ENCODE data around the gene SCO1.

Gene SCO1

GRCh38 chr17:10683853-10684252 lies 13.5 kb downstream of the SCO1 start:
- Histone ChIP-seq H4K91ac (ENCODE audit: low read depth, low read length, poor library complexity) (no peak overlapping the region), H3K9me3 (replicated peaks in 1 of 2; ENCODE audit: control insufficient read depth in 2 of 2, insufficient read depth in 1 of 2, low read depth in 1 of 2, low read length in 2 of 2) (no peaks in the 10 kb centered on the region)

GRCh38 chr17:10681866-10682446 lies 15.4 kb downstream of the SCO1 start:
- Histone ChIP-seq H3K4me1 (ENCODE audit: control insufficient read depth in 2 of 2, insufficient read depth in 1 of 2, low read depth in 1 of 2, low read length in 2 of 2) (no peaks in the 10 kb centered on the region), H3K4me3 (ENCODE audit: low read length in 2 of 2) (no peak overlapping the region), H3K79me1 (ENCODE audit: low read depth, low read length) (no peaks in the 10 kb centered on the region), H3K9ac (ENCODE audit: low read depth, low read length, poor library complexity) (no peak overlapping the region), H3K4me2 (ENCODE audit: insufficient read depth, low read length, poor library complexity, severe bottlenecking) (no peak overlapping the region), H3K23ac (ENCODE audit: low read depth, low read length, poor library complexity) (no peak overlapping the region), H2AK5ac (ENCODE audit: low read depth, low read length) (no peak overlapping the region), H3K27ac (replicated peaks; ENCODE audit: low read length) (no peak overlapping the region), H4K8ac (ENCODE audit: low read depth, low read length) (no peak overlapping the region), H2BK12ac (ENCODE audit: low read length) (no peak overlapping the region), H2BK15ac (ENCODE audit: low read length) (no peak overlapping the region), H2BK5ac (ENCODE audit: low read length) (no peak overlapping the region), H3K36me3 (replicated peaks in 1 of 2; ENCODE audit: control insufficient read depth in 2 of 2, insufficient read depth in 2 of 2, low read length in 2 of 2) (peaks cover 17 to 96% of the 10 kb centered on the region in 2 donors), H2AFZ (ENCODE audit: low read length) (no peak overlapping the region), H4K91ac (ENCODE audit: low read depth, low read length, poor library complexity) (no peak overlapping the region), H3K4ac (ENCODE audit: low read length) (no peak overlapping the region), H3K27me3 (ENCODE audit: control insufficient read depth in 3 of 3, insufficient read depth in 3 of 3, low read depth in 1 of 3, low read length in 3 of 3) (no peaks in the 10 kb centered on the region), H3K18ac (ENCODE audit: low read length) (no peak overlapping the region), H2BK120ac (ENCODE audit: low read depth, low read length) (no peak overlapping the region), H3K14ac (ENCODE audit: low read length) (no peak overlapping the region), H3K9me3 (replicated peaks in 1 of 2; ENCODE audit: control insufficient read depth in 2 of 2, insufficient read depth in 1 of 2, low read depth in 1 of 2, low read length in 2 of 2) (no peaks in the 10 kb centered on the region)
- WGBS, 2 donors (ENCODE audit: extremely low coverage in 2 of 2, insufficient read length in 2 of 2, insufficient replicate concordance in 1 of 2) = no CpG with 5 or more reads among the region's 7 CpGs
- DNase-seq (ENCODE audit: low spot score) = no peak

More at GRCh38 chr17:10683853-10684252, 13.5 kb downstream of the SCO1 start:
- no peak overlapping the region for H2AFZ ChIP-seq (ENCODE audit: low read length)
- H2BK5ac ChIP-seq (ENCODE audit: low read length) = no peak overlapping the region
- peaks cover 15 to 97% of the 10 kb centered on the region in 2 donors for H3K36me3 ChIP-seq (replicated peaks in 1 of 2; ENCODE audit: control insufficient read depth in 2 of 2, insufficient read depth in 2 of 2, low read length in 2 of 2)
- H3K4me3 ChIP-seq (ENCODE audit: low read length in 2 of 2) = no peak overlapping the region
- no peak overlapping the region for H2BK15ac ChIP-seq (ENCODE audit: low read length)
- WGBS, 2 donors (ENCODE audit: extremely low coverage in 2 of 2, insufficient read length in 2 of 2, insufficient replicate concordance in 1 of 2) = no CpG with 5 or more reads among the region's 2 CpGs
- no peak overlapping the region for H2AK5ac ChIP-seq (ENCODE audit: low read depth, low read length)
- H3K27me3 ChIP-seq (ENCODE audit: control insufficient read depth in 3 of 3, insufficient read depth in 3 of 3, low read depth in 1 of 3, low read length in 3 of 3) = no peaks in the 10 kb centered on the region
- H3K18ac ChIP-seq (ENCODE audit: low read length) = no peak overlapping the region
- no peaks in the 10 kb centered on the region for H3K79me1 ChIP-seq (ENCODE audit: low read depth, low read length)
- no peak overlapping the region for H2BK12ac ChIP-seq (ENCODE audit: low read length)
- H3K23ac ChIP-seq (ENCODE audit: low read depth, low read length, poor library complexity) = no peak overlapping the region
- no peak overlapping the region for H3K4ac ChIP-seq (ENCODE audit: low read length)
- no peak overlapping the region for H3K14ac ChIP-seq (ENCODE audit: low read length)
- no peak overlapping the region for H4K8ac ChIP-seq (ENCODE audit: low read depth, low read length)
- peak; percentile 9 for DNase-seq (ENCODE audit: low spot score)
- no peaks in the 10 kb centered on the region for H3K4me1 ChIP-seq (ENCODE audit: control insufficient read depth in 2 of 2, insufficient read depth in 1 of 2, low read depth in 1 of 2, low read length in 2 of 2)
- no peak overlapping the region for H3K9ac ChIP-seq (ENCODE audit: low read depth, low read length, poor library complexity)
- H2BK120ac ChIP-seq (ENCODE audit: low read depth, low read length) = no peak overlapping the region
- no peak overlapping the region for H3K4me2 ChIP-seq (ENCODE audit: insufficient read depth, low read length, poor library complexity, severe bottlenecking)
- no peak overlapping the region for H3K27ac ChIP-seq (replicated peaks; ENCODE audit: low read length)

DNA sequence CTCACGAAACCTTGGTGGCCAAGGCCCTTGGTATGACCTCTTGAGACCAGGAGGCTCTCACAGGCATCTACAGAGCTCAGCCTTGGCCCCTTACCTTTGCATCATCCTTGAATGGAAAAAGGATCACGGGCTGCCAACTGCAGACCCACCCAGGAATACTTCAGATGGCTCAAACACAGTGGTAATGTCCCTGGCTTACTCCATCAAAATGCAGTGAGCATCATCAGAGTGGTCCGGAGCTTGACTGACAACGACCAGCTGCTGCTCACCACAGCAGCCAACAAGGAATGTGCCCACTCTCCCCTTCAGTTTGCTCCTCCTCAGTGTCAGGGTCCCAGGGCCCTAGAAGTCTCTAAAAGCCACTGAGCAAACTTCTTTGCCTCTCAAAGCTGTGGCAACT lies 22.6 kb downstream of the SCO1 start:
- no peak overlapping the region for H4K91ac ChIP-seq (ENCODE audit: low read depth, low read length, poor library complexity)
- H3K27me3 ChIP-seq (ENCODE audit: control insufficient read depth in 3 of 3, insufficient read depth in 3 of 3, low read depth in 1 of 3, low read length in 3 of 3) = no peaks in the 10 kb centered on the region
- H3K79me1 ChIP-seq (ENCODE audit: low read depth, low read length) = peaks cover 3% of the 10 kb centered on the region
- H2BK15ac ChIP-seq (ENCODE audit: low read length) = peak overlapping the region; percentile 43
- no peaks in the 10 kb centered on the region for H3K4me1 ChIP-seq (ENCODE audit: control insufficient read depth in 2 of 2, insufficient read depth in 1 of 2, low read depth in 1 of 2, low read length in 2 of 2)
- no peak overlapping the region for H3K18ac ChIP-seq (ENCODE audit: low read length)
- no peak overlapping the region for H2BK120ac ChIP-seq (ENCODE audit: low read depth, low read length)
- no peak overlapping the region for H2AFZ ChIP-seq (ENCODE audit: low read length)
- peaks cover 13 to 52% of the 10 kb centered on the region in 2 donors for H3K36me3 ChIP-seq (replicated peaks in 1 of 2; ENCODE audit: control insufficient read depth in 2 of 2, insufficient read depth in 2 of 2, low read length in 2 of 2)
- H3K23ac ChIP-seq (ENCODE audit: low read depth, low read length, poor library complexity) = peak overlapping the region; percentile 80
- no peak overlapping the region for H3K14ac ChIP-seq (ENCODE audit: low read length)
- no peak overlapping the region for H3K4me2 ChIP-seq (ENCODE audit: insufficient read depth, low read length, poor library complexity, severe bottlenecking)
- H3K27ac ChIP-seq (replicated peaks; ENCODE audit: low read length) = no peak overlapping the region
- H3K4ac ChIP-seq (ENCODE audit: low read length) = no peak overlapping the region
- no peak overlapping the region for H4K8ac ChIP-seq (ENCODE audit: low read depth, low read length)
- no peak overlapping the region for H3K4me3 ChIP-seq (ENCODE audit: low read length in 2 of 2)
- H3K9me3 ChIP-seq (replicated peaks in 1 of 2; ENCODE audit: control insufficient read depth in 2 of 2, insufficient read depth in 1 of 2, low read depth in 1 of 2, low read length in 2 of 2) = peaks cover 0 to 3% of the 10 kb centered on the region in 2 donors
- H3K9ac ChIP-seq (ENCODE audit: low read depth, low read length, poor library complexity) = no peak overlapping the region
- H2AK5ac ChIP-seq (ENCODE audit: low read depth, low read length) = no peak overlapping the region
- no CpG with 5 or more reads among the region's 4 CpGs for WGBS, 2 donors (ENCODE audit: extremely low coverage in 2 of 2, insufficient read length in 2 of 2, insufficient replicate concordance in 1 of 2)
- peak overlapping the region; percentile 13 for H2BK5ac ChIP-seq (ENCODE audit: low read length)
- no peak overlapping the region for H2BK12ac ChIP-seq (ENCODE audit: low read length)
- no peak for DNase-seq (ENCODE audit: low spot score)

DNA sequence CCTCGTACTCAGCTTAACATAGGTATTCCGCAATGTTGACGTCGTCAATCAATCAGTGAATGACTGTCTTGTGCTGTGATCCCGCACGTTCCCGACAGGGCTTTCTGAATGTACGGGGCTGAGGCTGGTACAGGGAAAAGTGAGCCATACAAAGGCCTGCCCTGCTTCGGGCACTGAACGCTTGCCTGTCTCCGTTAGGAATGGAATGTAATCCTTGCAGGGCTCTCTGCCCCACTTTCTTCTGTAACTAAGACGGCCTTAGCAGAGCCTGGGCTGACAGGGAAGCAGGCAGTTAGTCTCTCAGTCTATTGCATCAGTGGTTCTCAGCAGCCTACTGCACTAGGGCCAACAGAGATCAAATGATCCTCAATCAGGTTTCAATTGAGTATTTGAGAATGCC lies 24.0 kb downstream of the SCO1 start:
- Histone ChIP-seq H4K91ac (ENCODE audit: low read depth, low read length, poor library complexity) (no peak overlapping the region), H3K18ac (ENCODE audit: low read length) (no peak overlapping the region), H3K27me3 (ENCODE audit: control insufficient read depth in 3 of 3, insufficient read depth in 3 of 3, low read depth in 1 of 3, low read length in 3 of 3) (no peaks in the 10 kb centered on the region), H3K9ac (ENCODE audit: low read depth, low read length, poor library complexity) (peak overlapping the region; percentile 60), H2BK15ac (ENCODE audit: low read length) (no peak overlapping the region), H3K9me3 (replicated peaks in 1 of 2; ENCODE audit: control insufficient read depth in 2 of 2, insufficient read depth in 1 of 2, low read depth in 1 of 2, low read length in 2 of 2) (peaks cover 0 to 3% of the 10 kb centered on the region in 2 donors), H2AK5ac (ENCODE audit: low read depth, low read length) (no peak overlapping the region), H3K23ac (ENCODE audit: low read depth, low read length, poor library complexity) (no peak overlapping the region), H3K36me3 (replicated peaks in 1 of 2; ENCODE audit: control insufficient read depth in 2 of 2, insufficient read depth in 2 of 2, low read length in 2 of 2) (peaks cover 13 to 38% of the 10 kb centered on the region in 2 donors), H2BK12ac (ENCODE audit: low read length) (no peak overlapping the region), H3K4me1 (ENCODE audit: control insufficient read depth in 2 of 2, insufficient read depth in 1 of 2, low read depth in 1 of 2, low read length in 2 of 2) (no peaks in the 10 kb centered on the region), H2BK5ac (ENCODE audit: low read length) (no peak overlapping the region), H3K4me3 (ENCODE audit: low read length in 2 of 2) (no peak overlapping the region), H2AFZ (ENCODE audit: low read length) (no peak overlapping the region), H2BK120ac (ENCODE audit: low read depth, low read length) (no peak overlapping the region), H3K79me1 (ENCODE audit: low read depth, low read length) (peaks cover 3% of the 10 kb centered on the region), H3K14ac (ENCODE audit: low read length) (no peak overlapping the region), H4K8ac (ENCODE audit: low read depth, low read length) (no peak overlapping the region), H3K27ac (replicated peaks; ENCODE audit: low read length) (peak overlapping the region; percentile 1), H3K4me2 (ENCODE audit: insufficient read depth, low read length, poor library complexity, severe bottlenecking) (peak overlapping the region; percentile 11), H3K4ac (ENCODE audit: low read length) (no peak overlapping the region)
- no CpG with 5 or more reads among the region's 12 CpGs for WGBS, 2 donors (ENCODE audit: extremely low coverage in 2 of 2, insufficient read length in 2 of 2, insufficient replicate concordance in 1 of 2)
- DNase-seq (ENCODE audit: low spot score) = no peak

All from neuronal stem cell (in vitro differentiated cells).